PC-9 (cell line): ENCODE data around the gene LDLRAD3. TPM values are rescaled to one million over a fixed set of nuclear protein-coding genes. Genes with fewer than 3 reads are reported as not detected.

ENCODE experiments used
- BruUV-seq: library from RNA; stranded (reverse); fragments of 400-500 nt; replicated peaks from 2 replicates; lab custom pipeline; 2021; lab: Mats Ljungman, UMichigan
- CTCF ChIA-PET: fragments of 300-600 bp; sonication (Branson Sonifier 250); formaldehyde crosslinking; loops from one replicate; lab custom pipeline; 2022; ENCODE audit warnings: antibody characterized with exemption; lab: Charles Lee
- POLR2A ChIA-PET: fragments of 300-600 bp; sonication (Branson Sonifier 250); formaldehyde crosslinking; loops from one replicate; lab custom pipeline; 2022; ENCODE audit warnings: antibody characterized with exemption; ENCODE audit not compliant: unreplicated experiment; lab: Charles Lee
- DNase-seq, 2 experiments: peaks; one replicate each; pipeline versions ENCODE4 v3.0.0 to v3.0.0-alpha.2; 2015 to 2022; ENCODE audit warnings: mixed read lengths in 1 of 2
- H2AFZ ChIP-seq: fragments of 200-600 bp; sonication (generic); 2 replicates; pipeline ENCODE4 v1.8.1; 2017; ENCODE audit warnings: antibody characterized with exemption
- H3F3A ChIP-seq: fragments of 200-600 bp; sonication (generic); 2 replicates; pipeline ENCODE4 v1.8.1; 2017; ENCODE audit warnings: antibody characterized with exemption, mild to moderate bottlenecking, low read depth; ENCODE audit not compliant: insufficient read depth
- H3K27ac ChIP-seq: fragments of 200-600 bp; sonication (generic); 2 replicates; pipeline ENCODE4 v1.6.1; 2016; ENCODE audit warnings: mixed run types
- H3K27me3 ChIP-seq: fragments of 200-600 bp; sonication (generic); 2 replicates; pipeline ENCODE4 v1.6.1; 2016; ENCODE audit warnings: low read depth, mixed run types; ENCODE audit not compliant: insufficient read depth
- H3K36me3 ChIP-seq: fragments of 200-600 bp; sonication (generic); 2 replicates; pipeline ENCODE4 v1.6.1; 2016; ENCODE audit warnings: low read depth, mixed run types
- H3K4me1 ChIP-seq: fragments of 200-600 bp; sonication (generic); replicated peaks from 2 replicates; pipeline ENCODE4 v1.6.1; 2016; ENCODE audit warnings: mixed run types; ENCODE audit not compliant: insufficient read depth
- H3K4me2 ChIP-seq: fragments of 200-600 bp; sonication (generic); 2 replicates; pipeline ENCODE4 v1.6.1; 2017; ENCODE audit warnings: mixed run types
- H3K4me3 ChIP-seq: fragments of 200-600 bp; sonication (generic); 2 replicates; pipeline ENCODE4 v1.6.1; 2016; ENCODE audit warnings: mixed run types
- H3K79me2 ChIP-seq: fragments of 200-600 bp; sonication (generic); 2 replicates; pipeline ENCODE4 v1.6.1; 2017; ENCODE audit warnings: low read depth, mixed run types
- H3K9me2 ChIP-seq: fragments of 200-600 bp; sonication (generic); 2 replicates; pipeline ENCODE4 v1.8.1; 2017; ENCODE audit warnings: mild to moderate bottlenecking; ENCODE audit not compliant: insufficient read depth
- H3K9me3 ChIP-seq: fragments of 200-600 bp; sonication (generic); 2 replicates; pipeline ENCODE4 v1.8.1; 2016; ENCODE audit warnings: low read depth; ENCODE audit not compliant: insufficient read depth
- H4K20me1 ChIP-seq: fragments of 200-600 bp; sonication (generic); 2 replicates; pipeline ENCODE4 v1.8.1; 2017; ENCODE audit not compliant: insufficient read depth
- EZH2 ChIP-seq: fragments of 200-600 bp; sonication (generic); IDR thresholded peaks from 2 replicates; pipeline ENCODE4 v1.8.0; 2017; ENCODE audit warnings: antibody characterized with exemption, low read depth
- intact Hi-C: fragments of 100-400 bp; cut with micrococcal nuclease; formaldehyde crosslinking; loops from one replicate; pipeline ENCODE4 v1.10.0; 2022; ENCODE audit not compliant: unreplicated experiment
- total RNA-seq: library from RNA; stranded (reverse); gene quantifications from 2 replicates; pipeline ENCODE4 v1.2.3, GENCODE V29; 2021
- TF ChIP-seq, protein P1 (sequence below): fragments of 200-600 bp; sonication (generic); conservative IDR thresholded peaks from 2 replicates; pipeline ENCODE4 v1.6.1; 2017; ENCODE audit warnings: mixed run types, antibody characterized with exemption, mild to moderate bottlenecking, moderate library complexity

Gene LDLRAD3
- total RNA-seq, 1 experiment from 2014 or later = 15.9 TPM

DNA sequence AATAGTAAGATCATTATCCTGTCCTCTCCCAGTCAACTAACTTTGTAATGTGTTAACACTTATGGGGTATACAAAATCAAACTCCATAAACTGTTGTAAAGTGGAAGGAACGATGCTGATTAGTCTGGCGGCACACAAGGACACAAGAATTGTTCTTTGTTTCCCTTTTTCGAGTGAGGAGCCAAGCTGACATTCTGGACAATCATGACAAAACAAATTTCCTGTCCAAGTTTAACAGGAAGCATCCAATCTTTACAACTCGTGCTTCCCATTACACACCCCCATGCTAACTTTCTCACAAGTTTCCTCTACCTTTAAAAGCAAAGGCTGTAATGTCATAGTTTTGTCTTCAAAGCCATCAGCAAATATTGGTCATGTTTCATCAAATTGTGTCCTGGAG, 20.4 kb upstream of the LDLRAD3 start:
- intact Hi-C loops = loop anchor here (10.0 kb wide), 1 partner anchor 309 kb away; the partner anchor contains the start of gene FJX1
- Histone ChIP-seq H3K27me3 (no peaks in the 10 kb centered on the region), H2AFZ (no peak overlapping the region), H4K20me1 (no peaks in the 10 kb centered on the region), H3K9me2 (no peaks in the 10 kb centered on the region), H3K79me2 (no peaks in the 10 kb centered on the region), H3K36me3 (no peaks in the 10 kb centered on the region), H3K4me3 (no peak overlapping the region), H3F3A (peaks cover 8% of the 10 kb centered on the region; the same call in 1 of the 2 replicates), H3K27ac (no peak overlapping the region), H3K4me1 (peaks cover 25% of the 10 kb centered on the region), H3K9me3 (no peaks in the 10 kb centered on the region), H3K4me2 (no peak overlapping the region)
- DNase-seq = no peak
- ChIA-PET CTCF (no interaction called here), POLR2A (no interaction called here)
- no peak for TF ChIP-seq EZH2
- TF ChIP-seq, protein P1, sequence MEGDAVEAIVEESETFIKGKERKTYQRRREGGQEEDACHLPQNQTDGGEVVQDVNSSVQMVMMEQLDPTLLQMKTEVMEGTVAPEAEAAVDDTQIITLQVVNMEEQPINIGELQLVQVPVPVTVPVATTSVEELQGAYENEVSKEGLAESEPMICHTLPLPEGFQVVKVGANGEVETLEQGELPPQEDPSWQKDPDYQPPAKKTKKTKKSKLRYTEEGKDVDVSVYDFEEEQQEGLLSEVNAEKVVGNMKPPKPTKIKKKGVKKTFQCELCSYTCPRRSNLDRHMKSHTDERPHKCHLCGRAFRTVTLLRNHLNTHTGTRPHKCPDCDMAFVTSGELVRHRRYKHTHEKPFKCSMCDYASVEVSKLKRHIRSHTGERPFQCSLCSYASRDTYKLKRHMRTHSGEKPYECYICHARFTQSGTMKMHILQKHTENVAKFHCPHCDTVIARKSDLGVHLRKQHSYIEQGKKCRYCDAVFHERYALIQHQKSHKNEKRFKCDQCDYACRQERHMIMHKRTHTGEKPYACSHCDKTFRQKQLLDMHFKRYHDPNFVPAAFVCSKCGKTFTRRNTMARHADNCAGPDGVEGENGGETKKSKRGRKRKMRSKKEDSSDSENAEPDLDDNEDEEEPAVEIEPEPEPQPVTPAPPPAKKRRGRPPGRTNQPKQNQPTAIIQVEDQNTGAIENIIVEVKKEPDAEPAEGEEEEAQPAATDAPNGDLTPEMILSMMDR = no peak
- BruUV-seq = no TSS peak

DNA sequence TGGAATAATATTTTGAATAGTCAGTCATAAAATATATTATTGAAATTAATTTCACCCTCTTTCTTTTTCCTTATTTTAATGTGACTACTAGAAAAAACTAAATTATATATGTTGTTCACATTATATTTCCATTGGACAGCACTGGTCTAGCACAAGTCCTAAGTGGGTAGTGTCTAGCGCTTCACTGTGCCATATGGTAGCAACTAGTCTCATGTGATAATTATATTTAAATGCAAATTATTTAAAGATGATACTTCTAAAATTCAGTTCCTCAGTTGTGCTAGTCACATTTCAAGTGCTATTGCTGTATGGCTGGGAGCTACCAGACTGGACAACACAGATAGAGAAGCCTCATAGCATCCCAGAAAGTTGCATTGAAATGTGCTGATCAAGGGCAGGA, 19.1 kb upstream of the LDLRAD3 start:
- Histone ChIP-seq H3K27ac (no peak overlapping the region), H2AFZ (no peak overlapping the region), H3F3A (peaks cover 6% of the 10 kb centered on the region; the same call in 1 of the 2 replicates), H3K79me2 (no peaks in the 10 kb centered on the region), H3K27me3 (no peaks in the 10 kb centered on the region), H3K9me3 (no peaks in the 10 kb centered on the region), H3K9me2 (no peaks in the 10 kb centered on the region), H3K36me3 (no peaks in the 10 kb centered on the region), H3K4me3 (no peak overlapping the region), H3K4me2 (no peak overlapping the region), H4K20me1 (no peaks in the 10 kb centered on the region), H3K4me1 (peaks cover 23% of the 10 kb centered on the region)
- TF ChIP-seq, protein P1 = no peak
- TF ChIP-seq EZH2 = no peak
- ChIA-PET CTCF (no interaction called here), POLR2A (no interaction called here)
- no TSS peak for BruUV-seq
- DNase-seq = no peak
- intact Hi-C loops = loop anchor here (5.0 to 10.0 kb wide), 3 partner anchors 103 to 310 kb away; partner anchors contain the start of gene FJX1

DNA sequence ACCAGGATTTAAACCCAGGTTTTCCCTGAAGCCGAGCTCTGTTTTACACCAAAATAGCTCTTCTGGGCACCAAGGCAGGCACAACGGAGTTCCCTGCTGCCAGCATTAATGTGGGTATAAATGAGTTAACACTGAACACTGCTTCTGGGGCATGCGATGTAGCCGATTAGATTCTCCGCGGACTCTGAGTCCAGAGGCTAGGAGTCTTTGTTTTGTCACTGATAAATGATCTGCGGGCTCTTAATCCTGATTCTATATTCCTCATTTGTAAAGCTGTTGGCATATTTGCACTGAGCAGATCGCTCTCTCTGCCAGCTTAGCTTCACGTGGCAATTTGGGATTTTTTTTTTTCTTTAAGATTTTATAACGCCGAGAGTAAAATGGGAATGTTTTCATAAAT, 16.8 kb upstream of the LDLRAD3 start:
- Histone ChIP-seq H2AFZ (peak overlapping the region; percentile 82), H3K4me2 (peak overlapping the region; percentile 77), H3K9me2 (no peaks in the 10 kb centered on the region), H3F3A (peaks cover 16% of the 10 kb centered on the region), H3K36me3 (no peaks in the 10 kb centered on the region), H3K4me1 (peaks cover 31% of the 10 kb centered on the region), H3K9me3 (no peaks in the 10 kb centered on the region), H3K27ac (peak overlapping the region; percentile 91), H3K27me3 (no peaks in the 10 kb centered on the region), H4K20me1 (no peaks in the 10 kb centered on the region), H3K79me2 (no peaks in the 10 kb centered on the region), H3K4me3 (peak overlapping the region; percentile 47; the same call in 1 of the 2 replicates)
- TF ChIP-seq, protein P1 = no peak
- no peak for TF ChIP-seq EZH2
- POLR2A ChIA-PET = interaction anchor here (0.6 to 0.7 kb wide), 3 partner anchors 21 to 334 kb away, joined by 4 to 7 read pairs (median 5); no protein-coding TSS in a partner anchor
- CTCF ChIA-PET = interaction anchor here (0.6 to 1.9 kb wide), 3 partner anchors 105 to 583 kb away, joined by 3 to 19 read pairs (median 4); partner anchors contain the start of gene TRAF6
- BruUV-seq = TSS peak; percentile 99
- intact Hi-C loops = loop anchor here (5.0 to 10.0 kb wide), 3 partner anchors 105 to 312 kb away; partner anchors contain the start of gene FJX1
- DNase-seq = no peak
